ENCODE measurements around the gene POLN. TPM values are rescaled to one million over a fixed set of nuclear protein-coding genes. Genes with fewer than 3 reads are reported as not detected.

The POLN gene
- total RNA-seq, 2 donors from 2014 or later: 2.8 to 2.9 TPM

DNA sequence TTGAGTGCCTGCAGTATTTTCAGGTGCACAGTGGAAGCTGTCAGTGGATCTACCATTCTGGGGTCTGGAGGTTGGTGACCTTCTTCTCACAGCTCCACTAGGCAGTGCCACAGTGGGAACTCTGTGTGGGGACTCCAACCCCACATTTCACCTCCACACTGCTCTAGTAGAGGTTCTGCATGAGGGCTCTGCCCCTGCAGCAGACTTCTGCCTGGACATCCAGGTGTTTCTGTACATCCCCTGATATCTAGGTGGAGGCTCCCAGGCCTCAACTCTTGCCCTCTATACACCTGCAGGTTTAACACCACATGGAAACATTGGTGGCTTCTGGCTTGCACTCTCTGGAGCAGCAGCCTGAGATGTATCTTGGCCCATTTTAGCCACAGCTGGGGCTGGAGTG is 216.1 kb downstream of the POLN start:
- Histone ChIP-seq H3K36me3 (ENCODE audit: control insufficient read depth, insufficient read depth, low read length) (no peaks in the 10 kb centered on the region), H3K27ac (ENCODE audit: low read depth, low read length) (no peak overlapping the region), H3K4me1 (ENCODE audit: control insufficient read depth, insufficient read depth, low read length) (peaks cover 5% of the 10 kb centered on the region), H3K9ac (ENCODE audit: extremely low read depth, low read length, poor library complexity, severe bottlenecking) (no peak overlapping the region), H3K27me3 (ENCODE audit: control insufficient read depth, insufficient read depth, low read length, poor library complexity, severe bottlenecking) (peaks cover 29% of the 10 kb centered on the region), H3K9me3 (ENCODE audit: control insufficient read depth, low read length) (peaks cover 12% of the 10 kb centered on the region), H3K4me3 (ENCODE audit: low read length) (no peak overlapping the region)
- H3K9me3 Mint-ChIP-seq: peaks cover 29% of the 10 kb centered on the region
- no peaks in the 10 kb centered on the region for H3K36me3 Mint-ChIP-seq (ENCODE audit: low read depth)
- TF ChIP-seq, protein P1, sequence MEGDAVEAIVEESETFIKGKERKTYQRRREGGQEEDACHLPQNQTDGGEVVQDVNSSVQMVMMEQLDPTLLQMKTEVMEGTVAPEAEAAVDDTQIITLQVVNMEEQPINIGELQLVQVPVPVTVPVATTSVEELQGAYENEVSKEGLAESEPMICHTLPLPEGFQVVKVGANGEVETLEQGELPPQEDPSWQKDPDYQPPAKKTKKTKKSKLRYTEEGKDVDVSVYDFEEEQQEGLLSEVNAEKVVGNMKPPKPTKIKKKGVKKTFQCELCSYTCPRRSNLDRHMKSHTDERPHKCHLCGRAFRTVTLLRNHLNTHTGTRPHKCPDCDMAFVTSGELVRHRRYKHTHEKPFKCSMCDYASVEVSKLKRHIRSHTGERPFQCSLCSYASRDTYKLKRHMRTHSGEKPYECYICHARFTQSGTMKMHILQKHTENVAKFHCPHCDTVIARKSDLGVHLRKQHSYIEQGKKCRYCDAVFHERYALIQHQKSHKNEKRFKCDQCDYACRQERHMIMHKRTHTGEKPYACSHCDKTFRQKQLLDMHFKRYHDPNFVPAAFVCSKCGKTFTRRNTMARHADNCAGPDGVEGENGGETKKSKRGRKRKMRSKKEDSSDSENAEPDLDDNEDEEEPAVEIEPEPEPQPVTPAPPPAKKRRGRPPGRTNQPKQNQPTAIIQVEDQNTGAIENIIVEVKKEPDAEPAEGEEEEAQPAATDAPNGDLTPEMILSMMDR (conservative IDR thresholded peaks at IDR 0.05): no peak
- no peak for DNase-seq
- H3K4me1 Mint-ChIP-seq: peaks cover 13% of the 10 kb centered on the region
- H3K27ac Mint-ChIP-seq: no peak overlapping the region
- no peak overlapping the region for H3K4me3 Mint-ChIP-seq
- H3K27me3 Mint-ChIP-seq (ENCODE audit: insufficient read depth): peaks cover 50% of the 10 kb centered on the region

DNA sequence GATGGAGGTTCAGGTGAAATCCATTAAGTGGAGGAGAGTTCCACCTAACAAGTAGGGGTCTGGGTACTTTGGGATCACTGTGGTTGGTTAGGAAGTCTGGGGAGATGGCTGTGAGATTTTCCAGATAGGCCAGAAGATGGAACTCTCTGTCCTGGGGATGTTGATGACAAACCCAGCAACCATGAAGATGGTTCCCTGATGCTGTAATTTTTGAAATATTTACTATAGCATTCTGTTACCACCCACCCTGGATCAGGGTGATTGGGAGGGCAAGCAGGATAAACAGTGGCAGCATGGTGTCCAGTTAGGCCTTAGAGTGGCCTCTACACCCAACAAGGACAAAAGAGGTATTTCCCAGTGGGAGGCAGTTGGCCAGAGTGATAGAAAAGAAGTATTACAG is 217.2 kb downstream of the POLN start:
- Mint-ChIP-seq H3K27ac (no peak overlapping the region), H3K9me3 (peaks cover 29% of the 10 kb centered on the region), H3K36me3 (ENCODE audit: low read depth) (no peaks in the 10 kb centered on the region), H3K4me1 (peaks cover 13% of the 10 kb centered on the region), H3K4me3 (no peak overlapping the region), H3K27me3 (ENCODE audit: insufficient read depth) (peaks cover 40% of the 10 kb centered on the region)
- Histone ChIP-seq H3K4me3 (ENCODE audit: low read length) (no peak overlapping the region), H3K9ac (ENCODE audit: extremely low read depth, low read length, poor library complexity, severe bottlenecking) (no peak overlapping the region), H3K36me3 (ENCODE audit: control insufficient read depth, insufficient read depth, low read length) (no peaks in the 10 kb centered on the region), H3K9me3 (ENCODE audit: control insufficient read depth, low read length) (peaks cover 12% of the 10 kb centered on the region), H3K27ac (ENCODE audit: low read depth, low read length) (no peak overlapping the region), H3K4me1 (ENCODE audit: control insufficient read depth, insufficient read depth, low read length) (peaks cover 5% of the 10 kb centered on the region), H3K27me3 (ENCODE audit: control insufficient read depth, insufficient read depth, low read length, poor library complexity, severe bottlenecking) (peaks cover 18% of the 10 kb centered on the region)
- TF ChIP-seq, protein P1 (conservative IDR thresholded peaks at IDR 0.05): no peak
- no peak for DNase-seq

Other genes with a start within 250 kb of the POLN start
- 10 to 100 TPM; 54.8 to 60.1 TPM for gene NELFA, start 233.1 kb downstream of the POLN start, total RNA-seq
- gene NAT8L, start 182.8 kb downstream of the POLN start, total RNA-seq: 1 to 10 TPM; 5.0 to 6.4 TPM
- gene HAUS3, start within 50 bp of the POLN start, total RNA-seq: 10 to 100 TPM; 17.0 to 22.6 TPM
- gene MXD4, start 20.0 kb upstream of the POLN start, total RNA-seq: 10 to 100 TPM; 46.0 to 78.8 TPM
- 1 to 10 TPM in 1 of 2 donors, under 1 TPM in 1; 0.73 to 1.6 TPM for gene ZFYVE28, start 176.5 kb upstream of the POLN start, total RNA-seq
- gene CFAP99, start 176.8 kb upstream of the POLN start, total RNA-seq: not detected
- 10 to 100 TPM; 73.2 to 93.6 TPM for gene RNF4, start 227.0 kb upstream of the POLN start, total RNA-seq

All from endodermal cell (in vitro differentiated cells).